HepG2 (cell line): ENCODE measurements around the gene SLC25A19. TPM values are rescaled to one million over a fixed set of nuclear protein-coding genes. Genes with fewer than 3 reads are reported as not detected.

Source experiments
- CERS6 ChIP-seq: sonication (generic); formaldehyde crosslinking; IDR thresholded peaks from 2 replicates; pipeline ENCODE4 v1.5.0; 2020; ENCODE audit warnings: missing genetic modification reagents
- DNMT1 ChIP-seq: sonication (generic); formaldehyde crosslinking; IDR thresholded peaks from 2 replicates; pipeline ENCODE4 v1.5.1; 2020; ENCODE audit warnings: mild to moderate bottlenecking, missing genetic modification reagents
- ETS1 ChIP-seq: sonication (generic); formaldehyde crosslinking; IDR thresholded peaks from 2 replicates; pipeline ENCODE4 v1.4.0; 2020; ENCODE audit warnings: missing genetic modification reagents
- GMEB2 ChIP-seq: IDR thresholded peaks from 2 replicates; pipeline ENCODE4 v1.6.1; 2016; ENCODE audit warnings: missing biosample characterization, missing genetic modification reagents, low read depth
- KDM1A ChIP-seq: IDR thresholded peaks from 2 replicates; pipeline ENCODE4 v1.6.1; 2016; ENCODE audit warnings: missing compliant biosample characterization
- KDM4B ChIP-seq: sonication (generic); formaldehyde crosslinking; IDR thresholded peaks from 2 replicates; pipeline ENCODE4 v1.4.0; 2020; ENCODE audit warnings: missing genetic modification reagents
- MAX ChIP-seq: IDR thresholded peaks from 2 replicates; pipeline ENCODE4 v1.6.1; 2012; ENCODE audit warnings: inconsistent platforms
- MBNL3 ChIP-seq: fragments of 250-450 bp; sonication (Bioruptor Pico); conservative IDR thresholded peaks from 2 replicates; pipeline ENCODE4 v1.8.0; 2022; ENCODE audit warnings: mild to moderate bottlenecking, inconsistent platforms
- NR2F2 ChIP-seq: IDR thresholded peaks from 2 replicates; pipeline ENCODE4 v1.6.1; 2012; ENCODE audit warnings: low read depth, inconsistent platforms, borderline replicate concordance
- NR3C1 ChIP-seq: sonication (generic); formaldehyde crosslinking; IDR thresholded peaks from 2 replicates; pipeline ENCODE4 v1.4.0; 2020; ENCODE audit warnings: missing genetic modification reagents
- SKI ChIP-seq: fragments of 450-650 bp; IDR thresholded peaks from one replicate; pipeline ENCODE4 v1.6.1; 2018; ENCODE audit warnings: mild to moderate bottlenecking; ENCODE audit not compliant: partially characterized antibody
- STAT6 ChIP-seq: sonication (generic); formaldehyde crosslinking; IDR thresholded peaks from 2 replicates; pipeline ENCODE4 v1.4.0; 2020; ENCODE audit warnings: missing genetic modification reagents, mild to moderate bottlenecking, borderline replicate concordance
- TBX2 ChIP-seq: sonication (generic); formaldehyde crosslinking; IDR thresholded peaks from 2 replicates; pipeline ENCODE4 v1.5.0; 2020; ENCODE audit warnings: missing genetic modification reagents, mild to moderate bottlenecking, borderline replicate concordance
- TRIM24 ChIP-seq: sonication (generic); formaldehyde crosslinking; IDR thresholded peaks from 2 replicates; pipeline ENCODE4 v1.8.0; 2022; ENCODE audit warnings: mild to moderate bottlenecking, missing genetic modification reagents
- USF2 ChIP-seq, 2 experiments: sonication (generic) in 1 of 2; formaldehyde crosslinking in 1 of 2; IDR thresholded peaks; 2 replicates each; pipeline versions ENCODE4 v1.5.1 to v1.6.1; 2011 to 2020; ENCODE audit warnings: borderline replicate concordance in 1 of 2, low read depth in 1 of 2, low read length in 1 of 2, mild to moderate bottlenecking in 1 of 2, missing genetic modification reagents in 1 of 2, moderate library complexity in 1 of 2
- ZNF317 ChIP-seq: sonication (generic); formaldehyde crosslinking; IDR thresholded peaks from 2 replicates; pipeline ENCODE4 v1.5.0; 2020; ENCODE audit warnings: mild to moderate bottlenecking, missing genetic modification reagents
- ZNF382 ChIP-seq: sonication (generic); formaldehyde crosslinking; IDR thresholded peaks from 2 replicates; pipeline ENCODE4 v1.5.0; 2020; ENCODE audit warnings: missing genetic modification reagents, mild to moderate bottlenecking, borderline replicate concordance
- ZNF572 ChIP-seq: sonication (generic); formaldehyde crosslinking; IDR thresholded peaks from 2 replicates; pipeline ENCODE4 v1.5.1; 2020; ENCODE audit warnings: mild to moderate bottlenecking, missing genetic modification reagents
- ZNF780A ChIP-seq: sonication (generic); formaldehyde crosslinking; IDR thresholded peaks from 2 replicates; pipeline ENCODE4 v1.8.0; 2022; ENCODE audit warnings: mild to moderate bottlenecking, missing genetic modification reagents, moderate library complexity
- polyA plus RNA-seq, 8 experiments: library from polyadenylated mRNA; depleted of rRNA in 3 of 8; stranded (reverse) in 7 of 8; unstranded in 1 of 8; fragments of >200 nt; fragmentation: Illumina TruSeq in 4 of 8; extraction: Trizol in 4 of 8; gene quantifications; 2 replicates each; pipeline versions ENCODE4 v1.2.1 to v1.2.3, GENCODE V29; 2011 to 2016; ENCODE audit warnings: low read depth in 4 of 8, missing spikeins in 1 of 8, mixed read lengths in 1 of 8; ENCODE audit not compliant: insufficient read depth in 1 of 8
- total RNA-seq, 5 experiments: library from RNA; depleted of rRNA; stranded (reverse); fragments of >200 nt; fragmentation: Illumina TruSeq; extraction: Trizol; gene quantifications; 2 replicates each; pipeline ENCODE4 v1.2.3, GENCODE V29; 2016; ENCODE audit warnings: low read depth in 1 of 5

Gene SLC25A19
- total and polyA plus RNA-seq, 2 of the 13 experiments (the other 11 are each of a cell fraction or from before 2014, with no cell fraction given): 24.4 to 41.4 TPM

- TF ChIP-seq USF2 (IDR thresholded peaks at IDR 0.05; ENCODE audit: low read depth, low read length): 0 out of 2 replicates have a peak, but pooled peaks have one; percentile 1
- peak; percentile 54; the same call in 1 of the 2 replicates for TF ChIP-seq USF2 (CRISPR knock-in tag; IDR thresholded peaks at IDR 0.05; ENCODE audit: borderline replicate concordance)
- peak; percentile 86 for TF ChIP-seq TBX2
- TF ChIP-seq NR2F2: peak; percentile 45; the same call in 1 of the 2 replicates
- TF ChIP-seq MAX: peak; percentile 69; the same call in 1 of the 2 replicates
- no peak for TF ChIP-seq GMEB2 (CRISPR knock-in tag)
- peak; percentile 60; the same call in 1 of the 2 replicates for TF ChIP-seq TRIM24 (CRISPR knock-in tag)
- TF ChIP-seq DNMT1 (CRISPR knock-in tag): peak; percentile 58; the same call in 1 of the 2 replicates
- no peak for TF ChIP-seq ZNF382 (CRISPR knock-in tag)
- no peak for TF ChIP-seq STAT6 (CRISPR knock-in tag)
- TF ChIP-seq ZNF780A (CRISPR knock-in tag): 0 out of 2 replicates have a peak, but pooled peaks have one; percentile 13
- peak; percentile 67 for TF ChIP-seq SKI
- no peak for TF ChIP-seq MBNL3 (CRISPR knock-in tag)
- TF ChIP-seq KDM4B: 0 out of 2 replicates have a peak, but pooled peaks have one; percentile 29
- TF ChIP-seq ZNF317: peak; percentile 35; the same call in 1 of the 2 replicates
- no peak for TF ChIP-seq KDM1A (CRISPR knock-in tag)
- no peak for TF ChIP-seq CERS6 (CRISPR knock-in tag)
- TF ChIP-seq NR3C1 (CRISPR knock-in tag): no peak
- peak; percentile 63; the same call in 1 of the 2 replicates for TF ChIP-seq ZNF572 (CRISPR knock-in tag)
- TF ChIP-seq ETS1 (CRISPR knock-in tag): no peak
Measured at GRCh38 chr17:75261336-75262111, 27.7 kb downstream of the SLC25A19 start, which contains the start of the genes GGA3 and MRPS7 (continued).
